Myocyte (in vitro differentiated cells): Measurements from ENCODE around the gene MICAL2. TPM values are rescaled to one million over a fixed set of nuclear protein-coding genes. Genes with fewer than 3 reads are reported as not detected.

Experiments
- DNase-seq: peaks from one replicate; pipeline ENCODE4 v3.0.0-alpha.2; 2012; ENCODE audit warnings: low read depth
- total RNA-seq: library from RNA; depleted of rRNA; stranded (reverse); fragments of >200 nt; gene quantifications from 2 replicates; pipeline ENCODE4 v1.2.3, GENCODE V29; 2014

The MICAL2 gene
- total RNA-seq, 1 donor from 2014 or later: 14.7 TPM

GRCh38 chr11:12077535-12078280 is 32.7 kb upstream of the MICAL2 start:
- DNase-seq: peak; percentile 75

- peak; percentile 78 for DNase-seq
Observed at GRCh38 chr11:12079726-12080556, 30.4 kb upstream of the MICAL2 start.

GRCh38 chr11:12083380-12083779 is 27.0 kb upstream of the MICAL2 start:
- DNase-seq: no peak

- DNase-seq: no peak
Observed at GRCh38 chr11:12084256-12084655, 26.1 kb upstream of the MICAL2 start.

GRCh38 chr11:12085371-12086251 is 24.8 kb upstream of the MICAL2 start:
- DNase-seq: no peak

GRCh38 chr11:12086271-12087074 is 23.9 kb upstream of the MICAL2 start:
- peak; percentile 90 for DNase-seq

GRCh38 chr11:12087075-12088004 is 23.1 kb upstream of the MICAL2 start:
- DNase-seq: peak; percentile 80

- peak; percentile 28 for DNase-seq
Observed at GRCh38 chr11:12088047-12088481, 22.3 kb upstream of the MICAL2 start.

GRCh38 chr11:12088531-12088930 is 21.9 kb upstream of the MICAL2 start:
- DNase-seq: no peak

- no peak for DNase-seq
Observed at GRCh38 chr11:12089041-12089440, 21.3 kb upstream of the MICAL2 start.

- peak; percentile 32 for DNase-seq
Observed at GRCh38 chr11:12089473-12089872, 20.9 kb upstream of the MICAL2 start.

GRCh38 chr11:12090061-12090591 is 20.3 kb upstream of the MICAL2 start:
- DNase-seq: peak; percentile 28

- no peak for DNase-seq
Observed at GRCh38 chr11:12090761-12091258, 19.6 kb upstream of the MICAL2 start.

- DNase-seq: peak; percentile 34
Observed at GRCh38 chr11:12091956-12092558, 18.3 kb upstream of the MICAL2 start.

- no peak for DNase-seq
Observed at GRCh38 chr11:12092714-12093113, 17.7 kb upstream of the MICAL2 start.

GRCh38 chr11:12094872-12095800 is 15.3 kb upstream of the MICAL2 start:
- no peak for DNase-seq

GRCh38 chr11:12097219-12097618 is 13.2 kb upstream of the MICAL2 start:
- DNase-seq: no peak
